NCI-H146 treated with DMSO at 0.1 percent for 48 hours (cell line): ENCODE data around the gene EZR.

ENCODE experiments used
- DNase-seq: peaks from one replicate; lab custom pipeline; 2025; ENCODE audit not compliant: unreplicated experiment; lab: John Stamatoyannopoulos, UW

The EZR gene

DNA sequence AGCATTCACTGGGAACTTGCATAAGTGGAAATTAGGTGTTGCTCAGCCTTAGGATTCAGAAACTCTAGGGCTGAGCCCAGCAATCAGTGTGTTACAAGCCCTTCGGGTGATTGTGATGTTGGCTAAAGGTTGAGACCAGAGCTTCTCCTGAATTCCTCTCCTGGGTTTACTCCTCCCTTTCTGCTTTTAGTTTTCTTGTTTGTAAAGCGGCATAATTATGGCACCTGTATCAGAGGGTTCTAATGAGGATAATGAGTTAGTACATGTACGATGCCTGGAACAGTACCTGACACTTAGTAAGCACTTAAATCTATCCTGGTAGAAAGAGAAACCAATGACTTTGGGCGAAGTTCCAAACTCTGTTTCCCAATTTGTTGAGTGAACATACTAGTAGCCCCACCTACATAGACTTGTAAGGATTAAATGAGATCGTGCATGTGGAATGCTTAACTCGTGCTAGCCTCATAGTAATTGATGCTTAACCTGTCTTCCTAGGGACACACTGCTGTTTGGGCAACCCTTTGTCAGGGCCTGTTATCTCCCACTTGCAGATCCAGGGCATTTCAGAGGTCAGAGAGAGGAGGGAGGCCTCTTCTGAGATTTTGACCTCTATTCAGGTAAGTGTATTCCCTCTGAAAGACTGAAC is 932 bp upstream of the EZR start:
- DNase-seq = no peak

- peak; percentile 51 for DNase-seq
Observed at GRCh38 chr6:158818581-158819212, 471 bp downstream of the EZR start.

- DNase-seq = peak; percentile 59
Observed at GRCh38 chr6:158817728-158818580, 1.2 kb downstream of the EZR start.

GRCh38 chr6:158816803-158817727 is 2.1 kb downstream of the EZR start:
- DNase-seq = peak; percentile 39

- DNase-seq = no peak
Observed at GRCh38 chr6:158816329-158816728, 2.8 kb downstream of the EZR start.

DNA sequence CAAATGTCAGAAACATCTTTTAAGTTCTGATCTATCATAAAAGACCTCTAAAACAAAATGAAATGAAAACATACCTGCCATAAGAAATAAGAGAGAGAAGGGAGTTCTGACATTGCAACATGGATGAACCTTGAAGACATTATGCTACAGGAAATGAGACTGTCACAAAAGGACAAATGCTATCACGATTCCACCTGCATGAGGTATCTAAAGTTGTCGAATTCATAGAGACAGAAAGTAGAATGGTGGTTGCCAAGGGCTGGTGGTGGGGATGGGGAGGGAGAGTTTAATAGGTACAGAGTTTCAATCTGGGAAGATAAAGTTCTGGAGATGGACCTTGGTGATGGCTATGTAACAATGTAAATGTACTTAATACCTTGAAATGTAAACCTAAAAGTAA is 3.3 kb downstream of the EZR start:
- no peak for DNase-seq

DNA sequence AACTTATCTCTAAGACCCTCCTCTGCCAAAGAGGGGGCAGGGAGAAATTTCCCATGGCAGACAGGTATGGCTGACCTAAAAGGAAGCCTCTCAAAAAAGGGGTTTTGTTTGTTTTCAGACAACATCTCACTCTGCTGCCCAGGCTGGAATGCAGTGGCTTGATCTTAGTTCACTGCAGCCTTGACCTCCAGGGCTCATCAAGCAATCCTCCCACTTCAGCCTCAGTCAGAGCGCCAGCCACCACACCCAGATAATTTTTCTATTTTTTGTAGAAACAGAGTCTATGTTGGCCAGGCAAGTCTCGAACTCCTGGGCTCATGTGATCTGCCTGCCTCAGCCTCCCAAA is 3.8 kb downstream of the EZR start:
- no peak for DNase-seq

GRCh38 chr6:158813032-158813431 is 6.1 kb downstream of the EZR start:
- DNase-seq = no peak

DNA sequence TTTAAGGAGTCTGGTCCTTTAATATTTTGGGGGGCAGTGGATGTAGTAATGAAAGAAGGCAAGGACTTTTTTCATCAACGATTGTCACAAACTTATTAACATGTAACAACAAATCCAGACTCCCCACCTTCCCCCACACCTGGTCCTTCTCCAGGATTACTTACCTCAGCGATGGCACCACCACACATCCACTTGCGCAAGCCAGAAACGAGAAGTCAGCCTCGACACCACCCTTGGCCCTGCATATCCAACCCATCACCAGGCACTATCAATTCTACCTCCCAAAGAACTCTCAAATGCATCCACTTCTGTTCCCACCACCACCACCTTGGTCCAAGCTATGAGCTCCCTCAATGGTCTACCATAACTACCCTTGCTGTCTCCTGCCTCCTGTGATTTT is 6.6 kb downstream of the EZR start:
- DNase-seq = no peak

DNA sequence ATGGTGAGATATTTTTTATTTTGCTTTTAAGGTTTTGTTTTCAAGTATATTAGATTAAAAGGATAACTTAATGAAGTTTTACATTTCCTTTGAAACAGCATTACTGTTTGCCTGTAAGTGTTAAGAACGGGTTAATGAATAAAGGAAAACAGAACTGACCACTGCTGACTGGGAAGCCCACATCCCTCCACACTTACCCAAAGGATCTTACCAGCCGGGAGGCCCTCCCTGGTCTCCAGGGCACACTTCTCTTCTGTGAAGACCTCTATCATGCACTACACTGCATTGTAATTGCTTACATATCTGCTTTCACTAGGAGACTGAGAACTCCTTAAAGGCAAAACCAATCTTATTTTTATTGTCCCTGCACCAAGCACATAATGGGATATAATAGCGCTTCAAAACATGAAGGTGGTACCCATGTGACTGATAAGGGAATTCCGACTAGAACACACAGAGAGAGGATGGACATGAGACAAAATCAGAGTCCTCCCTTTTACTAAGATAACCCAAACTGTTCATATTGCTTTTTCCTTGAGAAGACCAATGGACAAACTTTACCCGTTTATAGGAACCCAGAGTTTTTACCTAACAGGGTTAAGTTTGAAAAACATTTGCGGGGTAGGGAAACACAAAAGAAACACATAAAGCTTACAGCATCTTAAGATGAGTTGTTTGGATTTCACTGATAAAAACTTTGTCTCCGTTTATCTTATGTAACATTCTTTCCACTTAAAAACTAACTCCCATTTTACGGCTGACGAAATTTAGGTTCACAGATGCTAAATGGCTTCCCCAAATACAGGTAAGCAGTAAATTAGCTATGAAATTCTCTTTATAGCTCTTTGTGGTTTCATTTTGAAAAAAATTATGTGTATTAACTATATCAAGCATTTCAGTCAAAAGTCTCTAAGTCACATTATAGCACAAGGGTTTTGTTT is 8.7 kb downstream of the EZR start:
- DNase-seq = no peak

- no peak for DNase-seq
Observed at GRCh38 chr6:158808941-158809678, 10.1 kb downstream of the EZR start.

DNA sequence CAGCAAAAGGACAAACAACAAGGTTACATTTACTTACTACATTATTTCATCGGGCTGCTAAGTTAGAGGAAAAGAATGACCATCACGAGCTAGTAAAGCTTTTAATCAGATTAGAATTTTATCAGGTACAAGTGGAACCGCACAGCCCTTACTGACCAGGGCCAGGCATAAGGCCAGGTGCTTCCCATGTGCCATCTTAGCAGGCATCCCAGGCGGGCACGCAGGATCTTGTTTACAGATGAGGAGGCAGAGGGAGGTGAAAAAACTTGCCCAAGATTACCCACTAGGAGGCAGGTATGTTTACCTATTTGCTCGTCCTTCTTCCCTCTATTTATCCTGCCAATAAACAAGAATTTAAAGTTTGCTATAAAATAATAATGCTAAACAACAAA is 10.7 kb downstream of the EZR start:
- no peak for DNase-seq

DNA sequence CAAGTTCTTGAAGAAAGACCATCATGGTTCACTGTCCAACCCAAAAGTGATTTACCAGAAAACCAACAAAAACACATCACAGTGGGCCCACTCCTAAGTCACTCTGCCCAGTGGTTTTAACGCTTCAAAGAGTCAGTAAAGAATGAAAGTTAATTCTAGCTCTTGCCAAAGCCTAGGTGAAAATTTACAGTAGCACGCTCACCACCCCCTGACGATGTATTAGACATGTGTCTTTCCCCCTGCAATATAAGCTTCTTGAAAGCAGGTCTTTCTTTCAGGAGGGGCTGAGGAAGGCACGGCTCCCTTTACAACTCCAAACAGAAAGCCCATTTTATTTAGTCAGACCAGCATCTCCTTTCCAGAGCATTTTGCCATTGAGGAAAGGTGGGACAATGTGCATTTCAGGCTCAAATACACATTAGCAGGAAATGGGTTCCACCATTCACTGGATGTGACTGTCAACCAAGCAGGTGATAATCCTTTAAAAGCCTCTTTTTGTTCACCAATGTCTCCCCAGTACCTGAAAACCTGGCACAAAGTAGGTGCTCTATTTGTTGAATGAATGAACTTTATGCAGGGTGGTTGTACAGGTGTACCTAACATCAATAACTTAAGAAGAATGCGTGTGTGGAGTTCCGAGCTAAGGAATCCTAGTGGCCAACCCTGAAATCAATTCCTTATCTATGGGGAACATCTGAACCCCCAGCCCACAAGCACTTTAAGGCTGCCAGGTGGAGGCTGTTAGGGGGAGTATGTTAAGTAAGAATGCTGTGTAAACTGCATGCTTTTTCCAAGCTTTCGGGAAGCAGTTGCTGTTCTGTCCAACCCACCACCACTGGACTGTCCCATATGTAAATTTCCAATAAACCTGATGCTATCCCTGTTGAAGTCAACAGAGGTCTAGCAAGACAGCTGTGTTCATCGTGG is 11.4 kb downstream of the EZR start:
- DNase-seq = no peak

GRCh38 chr6:158805698-158806377 is 13.3 kb downstream of the EZR start:
- no peak for DNase-seq

DNA sequence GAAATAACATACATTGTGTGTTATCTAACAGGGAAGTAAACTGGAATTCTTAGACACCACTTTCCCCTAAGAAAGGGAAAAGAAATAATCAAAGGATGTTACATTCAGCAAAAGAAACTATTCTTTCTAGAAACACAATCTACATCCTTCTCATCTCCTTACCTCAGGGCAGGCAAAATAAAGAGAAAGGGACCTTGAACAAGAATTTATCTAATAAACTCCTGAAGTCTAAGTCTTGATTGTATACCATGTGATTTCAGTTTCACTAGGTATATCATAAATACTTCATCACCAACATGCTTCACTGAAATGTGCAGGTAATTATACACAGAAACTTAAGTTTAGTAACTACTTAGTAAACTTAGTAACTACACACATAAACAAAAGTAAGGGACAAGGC is 15.0 kb downstream of the EZR start:
- DNase-seq = no peak

DNA sequence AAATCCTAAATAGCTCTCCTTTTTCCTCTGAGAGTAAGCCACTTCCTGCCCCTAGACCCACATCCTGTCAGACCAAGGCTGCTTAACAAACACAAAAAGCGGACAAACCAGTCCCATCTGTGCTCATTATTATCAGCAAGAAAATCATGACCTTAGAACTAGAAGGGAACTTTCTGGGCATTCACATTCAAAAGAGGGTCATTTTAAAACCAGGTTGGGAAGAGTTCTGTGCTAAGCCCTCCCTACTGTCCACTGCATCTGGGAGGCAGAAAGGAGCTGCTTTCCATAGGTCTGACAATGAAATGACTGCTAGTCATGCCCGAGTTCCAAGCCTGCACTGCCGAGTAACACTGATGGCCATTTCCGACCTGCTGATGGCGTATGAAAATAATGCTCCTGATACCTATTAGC is 15.4 kb downstream of the EZR start:
- DNase-seq = no peak

DNA sequence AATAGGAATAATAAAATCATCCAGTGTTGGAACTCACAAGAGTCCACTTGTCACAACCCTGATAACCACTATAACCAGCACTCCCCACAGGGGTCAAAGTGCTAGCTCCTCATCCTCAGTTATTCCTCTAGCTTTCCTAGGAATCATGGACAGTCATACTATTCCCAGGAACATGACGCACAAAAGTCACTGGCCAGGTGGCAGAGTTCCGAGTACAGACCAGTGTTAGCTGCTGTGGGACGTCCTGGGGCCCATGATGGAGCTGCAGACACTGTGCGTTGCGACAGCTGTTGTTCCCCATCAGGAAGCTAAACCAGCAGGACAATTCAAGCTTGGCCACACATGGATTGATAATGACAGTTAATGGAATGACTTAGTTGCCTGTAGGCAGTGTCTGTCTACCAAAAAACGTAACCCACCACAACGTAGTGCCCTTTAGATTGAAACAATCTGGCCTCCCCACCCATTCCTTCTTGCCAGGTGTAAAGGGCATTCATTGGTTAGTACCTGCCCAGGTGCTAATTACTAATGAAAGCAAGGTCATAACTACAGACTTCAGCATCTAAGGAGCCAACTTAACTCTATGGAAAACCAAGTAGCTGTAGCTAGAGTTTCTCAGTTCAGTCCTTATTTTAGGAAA is 17.4 kb downstream of the EZR start:
- no peak for DNase-seq
